ENCODE results near the gene CRABP2.

CRABP2 gene

DNA sequence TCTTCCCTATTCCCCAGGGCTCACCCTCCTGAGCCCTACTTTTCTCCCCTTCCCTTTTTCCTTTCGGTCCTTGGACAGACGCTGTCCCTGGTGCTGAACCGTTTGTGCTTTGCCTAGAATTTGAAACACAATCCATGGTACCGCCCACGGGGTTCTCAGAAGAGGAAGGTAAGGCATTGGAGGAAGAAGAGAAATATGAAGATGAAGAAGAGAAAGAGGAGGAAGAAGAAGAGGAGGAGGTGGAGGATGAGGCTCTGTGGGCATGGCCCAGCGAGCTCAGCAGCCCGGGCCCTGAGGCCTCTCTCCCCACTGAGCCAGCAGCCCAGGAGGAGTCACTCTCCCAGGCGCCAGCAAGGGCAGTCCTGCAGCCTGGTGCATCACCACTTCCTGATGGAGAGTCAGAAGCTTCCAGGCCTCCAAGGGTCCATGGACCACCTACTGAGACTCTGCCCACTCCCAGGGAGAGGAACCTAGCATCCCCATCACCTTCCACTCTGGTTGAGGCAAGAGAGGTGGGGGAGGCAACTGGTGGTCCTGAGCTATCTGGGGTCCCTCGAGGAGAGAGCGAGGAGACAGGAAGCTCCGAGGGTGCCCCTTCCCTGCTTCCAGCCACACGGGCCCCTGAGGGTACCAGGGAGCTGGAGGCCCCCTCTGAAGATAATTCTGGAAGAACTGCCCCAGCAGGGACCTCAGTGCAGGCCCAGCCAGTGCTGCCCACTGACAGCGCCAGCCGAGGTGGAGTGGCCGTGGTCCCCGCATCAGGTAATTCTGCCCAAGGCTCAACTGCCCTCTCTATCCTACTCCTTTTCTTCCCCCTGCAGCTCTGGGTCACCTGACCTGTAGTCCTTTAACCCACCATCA is 53.0 kb downstream of the CRABP2 start:
- DNase-seq = no peak
